ENCODE data around the gene TBC1D5.
A peak's percentile ranks its signal among the peaks of the same experiment; 100 is the strongest.
"Not testable (repeated sequence)": the region's sequence is repeated elsewhere in the genome, so short reads cannot be mapped to it uniquely, and the experiment has no call there.

Gene TBC1D5

GRCh38 chr3:17401912-17402311, 340.5 kb downstream of the TBC1D5 start:
- Mint-ChIP-seq H3K36me3 (peaks cover 8 to 27% of the 10 kb centered on the region in 2 donors), H3K27me3 (no peaks in the 10 kb centered on the region), H3K9me3 (no peaks in the 10 kb centered on the region), H3K4me1 (peaks cover 4 to 5% of the 10 kb centered on the region in 2 donors), H3K4me3 (no peak overlapping the region), H3K27ac (no peak overlapping the region)
- ATAC-seq (replicated peaks): no peak
- no peak for DNase-seq

- DNase-seq (no peak), ATAC-seq (replicated peaks) (peak; percentile 39 to 54)
- Mint-ChIP-seq H3K27ac (no peak overlapping the region), H3K4me3 (no peak overlapping the region), H3K9me3 (no peaks in the 10 kb centered on the region), H3K27me3 (no peaks in the 10 kb centered on the region), H3K36me3 (peaks cover 12 to 29% of the 10 kb centered on the region in 2 donors), H3K4me1 (peaks cover 13 to 20% of the 10 kb centered on the region in 2 donors)
These were observed 342.8 kb downstream of the TBC1D5 start for GRCh38 chr3:17399586-17399985.

- ATAC-seq (replicated peaks) (peak; percentile 91 to 92), DNase-seq (no peak)
- peaks cover 12 to 26% of the 10 kb centered on the region in 2 donors for H3K36me3 Mint-ChIP-seq
- H3K27ac Mint-ChIP-seq: no peak overlapping the region
- H3K4me1 Mint-ChIP-seq: peaks cover 14 to 23% of the 10 kb centered on the region in 2 donors
- H3K9me3 Mint-ChIP-seq: no peaks in the 10 kb centered on the region
- no peak overlapping the region for H3K4me3 Mint-ChIP-seq
- H3K27me3 Mint-ChIP-seq: no peaks in the 10 kb centered on the region
These were observed 343.4 kb downstream of the TBC1D5 start for GRCh38 chr3:17398959-17399551.

GRCh38 chr3:17396036-17396435, 346.4 kb downstream of the TBC1D5 start:
- Mint-ChIP-seq H3K27ac (no peak overlapping the region), H3K4me3 (peak overlapping the region in 1 of 2 donors; percentile 37), H3K27me3 (no peaks in the 10 kb centered on the region), H3K4me1 (peaks cover 14 to 23% of the 10 kb centered on the region in 2 donors), H3K36me3 (peaks cover 28 to 45% of the 10 kb centered on the region in 2 donors), H3K9me3 (peaks cover 0 to 3% of the 10 kb centered on the region in 2 donors)
- DNase-seq (no peak), ATAC-seq (replicated peaks) (no peak)

GRCh38 chr3:17394541-17395155, 347.8 kb downstream of the TBC1D5 start:
- no peak for DNase-seq
- Mint-ChIP-seq H3K27ac (no peak overlapping the region), H3K36me3 (peaks cover 30 to 49% of the 10 kb centered on the region in 2 donors), H3K4me3 (peak overlapping the region in 1 of 2 donors; percentile 59), H3K27me3 (no peaks in the 10 kb centered on the region), H3K4me1 (peaks cover 12 to 23% of the 10 kb centered on the region in 2 donors), H3K9me3 (peaks cover 0 to 3% of the 10 kb centered on the region in 2 donors)
- peak; percentile 60 for ATAC-seq (replicated peaks)

GRCh38 chr3:17392516-17392915, 349.9 kb downstream of the TBC1D5 start:
- peaks cover 40 to 57% of the 10 kb centered on the region in 2 donors for H3K36me3 Mint-ChIP-seq
- not testable (repeated sequence) for H3K27ac Mint-ChIP-seq

GRCh38 chr3:17390785-17391184, 351.6 kb downstream of the TBC1D5 start:
- ATAC-seq (replicated peaks) (no peak), DNase-seq (no peak)
- H3K4me1 Mint-ChIP-seq: peaks cover 5 to 11% of the 10 kb centered on the region in 2 donors
- peaks cover 40 to 57% of the 10 kb centered on the region in 2 donors for H3K36me3 Mint-ChIP-seq
- H3K27me3 Mint-ChIP-seq: no peaks in the 10 kb centered on the region
- no peak overlapping the region for H3K4me3 Mint-ChIP-seq
- peaks cover 0 to 3% of the 10 kb centered on the region in 2 donors for H3K9me3 Mint-ChIP-seq
- H3K27ac Mint-ChIP-seq: no peak overlapping the region

More at GRCh38 chr3:17392516-17392915, 349.9 kb downstream of the TBC1D5 start:
- peaks cover 12 to 23% of the 10 kb centered on the region in 2 donors for H3K4me1 Mint-ChIP-seq
- not testable (repeated sequence) for ATAC-seq (replicated peaks); H3K9me3 Mint-ChIP-seq; H3K27me3 Mint-ChIP-seq; DNase-seq; H3K4me3 Mint-ChIP-seq

- Mint-ChIP-seq H3K9me3 (no peaks in the 10 kb centered on the region), H3K4me1 (no peaks in the 10 kb centered on the region), H3K27me3 (no peaks in the 10 kb centered on the region), H3K27ac (no peak overlapping the region), H3K36me3 (peaks cover 29 to 38% of the 10 kb centered on the region in 2 donors), H3K4me3 (no peak overlapping the region)
- no peak for DNase-seq
- no peak for ATAC-seq (replicated peaks)
These were observed 355.3 kb downstream of the TBC1D5 start for GRCh38 chr3:17387108-17387507.

- Mint-ChIP-seq H3K4me1 (no peaks in the 10 kb centered on the region), H3K36me3 (peaks cover 24 to 32% of the 10 kb centered on the region in 2 donors)
- no peak for ATAC-seq (replicated peaks)
These were observed 356.0 kb downstream of the TBC1D5 start for GRCh38 chr3:17386432-17386831.

GRCh38 chr3:17384567-17385296, 357.7 kb downstream of the TBC1D5 start:
- no peaks in the 10 kb centered on the region for H3K9me3 Mint-ChIP-seq
- no peak overlapping the region for H3K27ac Mint-ChIP-seq
- no peak overlapping the region for H3K4me3 Mint-ChIP-seq

More at GRCh38 chr3:17386432-17386831, 356.0 kb downstream of the TBC1D5 start:
- no peak for DNase-seq
- Mint-ChIP-seq H3K4me3 (no peak overlapping the region), H3K27ac (no peak overlapping the region), H3K27me3 (no peaks in the 10 kb centered on the region), H3K9me3 (no peaks in the 10 kb centered on the region)

GRCh38 chr3:17373304-17373703, 369.1 kb downstream of the TBC1D5 start:
- peaks cover 9 to 21% of the 10 kb centered on the region in 2 donors for H3K36me3 Mint-ChIP-seq
- H3K27ac Mint-ChIP-seq: no peak overlapping the region
- ATAC-seq (replicated peaks) (no peak), DNase-seq (no peak)
- no peaks in the 10 kb centered on the region for H3K27me3 Mint-ChIP-seq
- H3K4me3 Mint-ChIP-seq: no peak overlapping the region
- H3K9me3 Mint-ChIP-seq: no peaks in the 10 kb centered on the region
- H3K4me1 Mint-ChIP-seq: no peaks in the 10 kb centered on the region

More at GRCh38 chr3:17384567-17385296, 357.7 kb downstream of the TBC1D5 start:
- Mint-ChIP-seq H3K4me1 (no peaks in the 10 kb centered on the region), H3K27me3 (no peaks in the 10 kb centered on the region), H3K36me3 (peaks cover 21% of the 10 kb centered on the region in 2 donors)
- DNase-seq: no peak
- ATAC-seq (replicated peaks): no peak

- Mint-ChIP-seq H3K4me1 (no peaks in the 10 kb centered on the region), H3K4me3 (no peak overlapping the region), H3K36me3 (peaks cover 9 to 21% of the 10 kb centered on the region in 2 donors), H3K27ac (no peak overlapping the region), H3K9me3 (no peaks in the 10 kb centered on the region), H3K27me3 (no peaks in the 10 kb centered on the region)
- no peak for DNase-seq
- no peak for ATAC-seq (replicated peaks)
These were observed 369.8 kb downstream of the TBC1D5 start for GRCh38 chr3:17372362-17373210.

GRCh38 chr3:17369973-17370372, 372.5 kb downstream of the TBC1D5 start:
- Mint-ChIP-seq H3K4me3 (no peak overlapping the region), H3K27me3 (no peaks in the 10 kb centered on the region), H3K36me3 (peaks cover 4 to 18% of the 10 kb centered on the region in 2 donors), H3K27ac (no peak overlapping the region), H3K4me1 (no peaks in the 10 kb centered on the region), H3K9me3 (no peaks in the 10 kb centered on the region)
- ATAC-seq (replicated peaks) (no peak), DNase-seq (no peak)

GRCh38 chr3:17367171-17367570, 375.3 kb downstream of the TBC1D5 start:
- Mint-ChIP-seq H3K36me3 (peaks cover 8 to 30% of the 10 kb centered on the region in 2 donors), H3K27ac (no peak overlapping the region), H3K4me1 (no peaks in the 10 kb centered on the region), H3K27me3 (no peaks in the 10 kb centered on the region), H3K9me3 (no peaks in the 10 kb centered on the region), H3K4me3 (no peak overlapping the region)
- ATAC-seq (replicated peaks): no peak
- no peak for DNase-seq
